Measurements from ENCODE around the gene DUS2. TPM values are rescaled to one million over a fixed set of nuclear protein-coding genes. Genes with fewer than 3 reads are reported as not detected.

Gene DUS2
- total RNA-seq, 1 experiment from 2014 or later, result 23.7 TPM

Small RNA genes lying within 50 kb of the gene (small RNA-seq; reads per million reads assigned to genes)
- not detected for gene RF00019
- not detected for gene RNU6-359P

Other genes starting within 250 kb of the DUS2 start
- 9.3 and 10.7 TPM in 2 replicates for gene RANBP10, start 216.7 kb upstream of the DUS2 start, total RNA-seq (2014; rRNA removed; shearing (Covaris generic); ENCODE audit: low replicate concordance)
- gene TSNAXIP1, start 216.4 kb upstream of the DUS2 start, total RNA-seq (2014; rRNA removed; shearing (Covaris generic); ENCODE audit: low replicate concordance), result 0.52 and 1.1 TPM in 2 replicates
- gene THAP11, start 181.0 kb upstream of the DUS2 start, total RNA-seq (2014; rRNA removed; shearing (Covaris generic); ENCODE audit: low replicate concordance), result 57.1 and 89.9 TPM in 2 replicates
- 179 and 237 TPM in 2 replicates for gene NUTF2, start 176.4 kb upstream of the DUS2 start, total RNA-seq (2014; rRNA removed; shearing (Covaris generic); ENCODE audit: low replicate concordance)
- 22.0 and 36.0 TPM in 2 replicates for gene CENPT, start 175.6 kb upstream of the DUS2 start, total RNA-seq (2014; rRNA removed; shearing (Covaris generic); ENCODE audit: low replicate concordance)
- 46.4 and 52.1 TPM in 2 replicates for gene EDC4, start 150.2 kb upstream of the DUS2 start, total RNA-seq (2014; rRNA removed; shearing (Covaris generic); ENCODE audit: low replicate concordance)
- 0.56 TPM in 1 of 2 replicates, not detected in the other for gene NRN1L, start 138.4 kb upstream of the DUS2 start, total RNA-seq (2014; rRNA removed; shearing (Covaris generic); ENCODE audit: low replicate concordance)
- gene PSKH1, start 130.0 kb upstream of the DUS2 start, total RNA-seq (2014; rRNA removed; shearing (Covaris generic); ENCODE audit: low replicate concordance), result 7.2 and 14.2 TPM in 2 replicates
- gene CTRL, start 91.4 kb upstream of the DUS2 start, total RNA-seq (2014; rRNA removed; shearing (Covaris generic); ENCODE audit: low replicate concordance), result 1.0 and 1.6 TPM in 2 replicates
- 92.4 and 264 TPM in 2 replicates for gene PSMB10, start 86.4 kb upstream of the DUS2 start, total RNA-seq (2014; rRNA removed; shearing (Covaris generic); ENCODE audit: low replicate concordance)
- gene LCAT, start 79.2 kb upstream of the DUS2 start, total RNA-seq (2014; rRNA removed; shearing (Covaris generic); ENCODE audit: low replicate concordance), result 1.1 and 1.3 TPM in 2 replicates
- gene SLC12A4, start 54.6 kb upstream of the DUS2 start, total RNA-seq (2014; rRNA removed; shearing (Covaris generic); ENCODE audit: low replicate concordance), result 11.0 and 15.4 TPM in 2 replicates
- not detected in 2 replicates for gene DPEP3, start 42.8 kb upstream of the DUS2 start, total RNA-seq (2014; rRNA removed; shearing (Covaris generic); ENCODE audit: low replicate concordance)
- gene DPEP2, start 23.8 kb upstream of the DUS2 start, total RNA-seq (2014; rRNA removed; shearing (Covaris generic); ENCODE audit: low replicate concordance), result not detected in 2 replicates
- not detected in 2 replicates for gene DPEP2NB, start 7.4 kb upstream of the DUS2 start, total RNA-seq (2014; rRNA removed; shearing (Covaris generic); ENCODE audit: low replicate concordance)
- gene DDX28, start 52 bp upstream of the DUS2 start, total RNA-seq (2014; rRNA removed; shearing (Covaris generic); ENCODE audit: low replicate concordance), result 10.8 and 20.9 TPM in 2 replicates
- 39.1 and 72.3 TPM in 2 replicates for gene NFATC3, start 62.1 kb downstream of the DUS2 start, total RNA-seq (2014; rRNA removed; shearing (Covaris generic); ENCODE audit: low replicate concordance)
- gene ESRP2, start 212.8 kb downstream of the DUS2 start, total RNA-seq (2014; rRNA removed; shearing (Covaris generic); ENCODE audit: low replicate concordance), result not detected in 2 replicates
- gene PLA2G15, start 222.1 kb downstream of the DUS2 start, total RNA-seq (2014; rRNA removed; shearing (Covaris generic); ENCODE audit: low replicate concordance), result 8.7 and 14.3 TPM in 2 replicates
- 44.2 and 83.2 TPM in 2 replicates for gene SLC7A6, start 241.2 kb downstream of the DUS2 start, total RNA-seq (2014; rRNA removed; shearing (Covaris generic); ENCODE audit: low replicate concordance)